NCI-H2196 treated with DMSO at 0.1 percent for 48 hours (cell line): ENCODE measurements around the gene PCDHA3.
"Not testable (repeated sequence)": the region's sequence is repeated elsewhere in the genome, so short reads cannot be mapped to it uniquely, and the experiment has no call there.

Source experiments
- DNase-seq: peaks from one replicate; lab custom pipeline; 2025; ENCODE audit not compliant: unreplicated experiment; lab: John Stamatoyannopoulos, UW

The PCDHA3 gene

GRCh38 chr5:140800816-140801493 is at the start of gene PCDHA3:
TSS of gene PCDHA3 (plus strand) at chr5:140801057.
- DNase-seq: no peak

- DNase-seq: no peak
These were observed 47.3 kb upstream of the PCDHA3 start for GRCh38 chr5:140753561-140753960.

GRCh38 chr5:140764177-140764973 is 36.5 kb upstream of the PCDHA3 start:
- no peak for DNase-seq

- no peak for DNase-seq
These were observed 33.4 kb upstream of the PCDHA3 start for GRCh38 chr5:140767444-140767843.

- DNase-seq: no peak
These were observed 20.3 kb upstream of the PCDHA3 start for GRCh38 chr5:140780512-140780911.

GRCh38 chr5:140785905-140786686 is 14.8 kb upstream of the PCDHA3 start, which contains the start of gene PCDHA1:
TSS of gene PCDHA1 (plus strand) at chr5:140786140.
- DNase-seq: no peak

GRCh38 chr5:140787422-140787821 is 13.4 kb upstream of the PCDHA3 start:
- not testable (repeated sequence) for DNase-seq

GRCh38 chr5:140787849-140788504 is 12.9 kb upstream of the PCDHA3 start:
- not testable (repeated sequence) for DNase-seq

GRCh38 chr5:140791089-140791488 is 9.8 kb upstream of the PCDHA3 start:
- no peak for DNase-seq

- DNase-seq: no peak
These were observed 6.1 kb upstream of the PCDHA3 start, which contains the start of gene PCDHA2 for GRCh38 chr5:140794595-140795258. TSS of gene PCDHA2 (plus strand) at chr5:140794852.

GRCh38 chr5:140795259-140795641 is 5.6 kb upstream of the PCDHA3 start:
- no peak for DNase-seq

- not testable (repeated sequence) for DNase-seq
These were observed 4.7 kb upstream of the PCDHA3 start for GRCh38 chr5:140796072-140796717.

- DNase-seq: no peak
These were observed 4.2 kb upstream of the PCDHA3 start for GRCh38 chr5:140796718-140797095.

GRCh38 chr5:140801494-140801841 is 611 bp downstream of the PCDHA3 start:
- no peak for DNase-seq

GRCh38 chr5:140802381-140802780 is 1.5 kb downstream of the PCDHA3 start:
- DNase-seq: not testable (repeated sequence)

GRCh38 chr5:140802781-140803271 is 2.0 kb downstream of the PCDHA3 start:
- no peak for DNase-seq

GRCh38 chr5:140806834-140807775 is 6.2 kb downstream of the PCDHA3 start, which contains the start of gene PCDHA4:
TSS of gene PCDHA4 (plus strand) at chr5:140807068.
- DNase-seq: no peak

GRCh38 chr5:140808241-140808888 is 7.5 kb downstream of the PCDHA3 start:
- DNase-seq: not testable (repeated sequence)
